AG10803 (cell line): Measurements from ENCODE around the gene XPO1.
A peak's percentile ranks its signal among the peaks of the same experiment; 100 is the strongest.

Experiments
- DNase-seq: peaks from one replicate; pipeline ENCODE4 v3.0.0; 2010; ENCODE audit warnings: low read depth
- H3K4me3 ChIP-seq: 2 replicates; pipeline ENCODE4 v1.5.1; 2011; ENCODE audit warnings: mild to moderate bottlenecking, low read length, control low read depth
- CTCF ChIP-seq: conservative IDR thresholded peaks from 2 replicates; pipeline ENCODE4 v1.5.1; 2011; ENCODE audit warnings: mild to moderate bottlenecking, low read length, control low read depth, inconsistent platforms

The XPO1 gene

DNA sequence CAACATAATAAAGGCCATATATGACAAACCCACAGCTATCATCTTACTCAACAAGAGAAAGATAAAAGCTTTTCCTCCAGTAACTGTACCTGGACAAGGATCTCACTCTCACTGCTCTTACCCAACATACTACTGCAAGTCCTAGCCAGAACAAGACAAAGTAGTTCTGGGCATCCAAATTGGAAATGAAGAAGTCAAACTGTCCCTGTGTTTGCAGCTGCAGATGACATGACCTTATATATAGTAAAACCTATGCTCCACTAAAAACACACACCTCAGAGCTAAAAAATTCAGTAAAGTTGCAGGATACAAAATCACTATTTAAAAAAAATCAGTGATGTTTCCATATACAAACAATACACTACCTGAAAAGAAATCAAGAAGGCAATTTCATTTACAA, 99.5 kb downstream of the XPO1 start:
- no peak for TF ChIP-seq CTCF
- H3K4me3 ChIP-seq = no peak overlapping the region
- DNase-seq = no peak

DNA sequence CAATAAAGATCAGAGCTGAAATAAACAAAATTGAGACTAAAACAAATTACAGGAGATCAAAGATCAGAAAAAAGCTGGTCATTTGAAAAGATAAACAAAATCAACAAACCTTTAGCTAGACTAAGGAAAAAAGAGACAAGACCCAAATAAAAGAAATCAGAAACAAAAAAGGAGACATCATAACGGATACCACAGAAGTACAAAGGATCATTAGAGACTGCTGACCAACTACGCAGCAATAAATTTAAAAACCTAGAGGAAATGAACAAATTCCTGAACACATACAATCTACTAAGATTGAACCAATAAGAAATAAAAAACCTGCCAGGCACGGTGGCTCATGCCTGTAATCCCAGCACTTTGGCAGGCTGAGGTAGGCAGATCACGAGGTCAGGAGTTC, 101.0 kb downstream of the XPO1 start:
- H3K4me3 ChIP-seq = no peak overlapping the region
- DNase-seq = no peak
- no peak for TF ChIP-seq CTCF

DNA sequence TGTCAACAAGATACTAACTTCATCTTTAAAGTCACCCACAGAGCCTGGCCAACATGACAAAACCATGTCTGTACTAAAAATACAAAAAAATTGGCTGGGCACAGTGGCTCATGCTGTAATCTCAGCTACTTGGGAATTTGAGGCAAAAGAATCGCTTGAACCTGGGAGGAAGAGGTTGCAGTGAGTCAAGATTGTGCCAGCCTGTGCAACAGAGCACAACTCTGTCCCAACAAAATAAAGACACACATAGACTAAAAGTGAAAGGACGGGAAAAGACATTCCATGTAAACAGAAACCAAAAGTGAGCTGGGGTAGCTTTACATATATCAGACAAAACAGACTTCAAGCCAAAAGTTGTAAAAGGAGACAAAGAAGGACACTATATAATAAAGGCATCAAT, 102.1 kb downstream of the XPO1 start:
- DNase-seq = no peak
- no peak overlapping the region for H3K4me3 ChIP-seq
- no peak for TF ChIP-seq CTCF

DNA sequence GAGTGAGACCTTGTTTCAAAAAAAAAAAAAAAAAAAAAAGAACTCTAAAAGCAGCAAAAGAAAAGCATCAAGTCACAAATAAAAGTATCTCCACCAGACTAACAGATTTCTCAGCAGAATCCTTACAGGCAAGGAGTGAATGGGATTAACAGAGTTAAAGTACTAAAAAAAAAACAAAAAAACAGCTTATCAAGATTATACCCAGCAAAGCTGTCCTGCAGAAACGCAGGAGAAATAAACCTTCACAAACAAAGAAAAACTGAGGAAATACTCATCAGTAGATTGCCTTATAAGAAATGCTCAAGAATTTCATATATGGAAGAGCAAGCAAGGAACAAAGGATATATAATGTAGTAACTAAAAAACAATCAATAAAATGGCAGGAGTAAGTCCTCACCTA, 102.9 kb downstream of the XPO1 start:
- TF ChIP-seq CTCF = no peak
- no peak for DNase-seq
- no peak overlapping the region for H3K4me3 ChIP-seq

GRCh38 chr2:61434314-61434713, 103.8 kb downstream of the XPO1 start:
- no peak for TF ChIP-seq CTCF
- H3K4me3 ChIP-seq = no peak overlapping the region
- peak; percentile 53 for DNase-seq

DNA sequence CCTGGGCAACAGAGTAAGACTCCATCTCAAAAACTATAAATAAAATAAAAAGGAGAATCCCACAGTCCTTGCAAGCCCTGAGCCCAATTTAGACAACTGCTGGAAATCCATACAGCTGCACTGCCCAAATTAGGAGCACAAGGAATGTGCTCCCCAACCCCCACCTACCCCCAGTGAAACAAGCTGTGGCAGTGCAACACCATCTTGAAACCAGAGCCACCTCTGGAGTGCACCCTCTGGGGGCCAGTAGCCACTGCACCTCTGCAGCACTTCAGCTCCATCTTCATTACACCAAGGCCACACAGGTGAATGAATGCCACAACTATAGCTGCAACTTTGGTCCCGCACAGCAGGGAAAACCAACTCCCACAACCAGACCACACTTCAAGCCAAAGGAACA, 104.5 kb downstream of the XPO1 start:
- no peak for TF ChIP-seq CTCF
- no peak for DNase-seq
- H3K4me3 ChIP-seq = no peak overlapping the region

DNA sequence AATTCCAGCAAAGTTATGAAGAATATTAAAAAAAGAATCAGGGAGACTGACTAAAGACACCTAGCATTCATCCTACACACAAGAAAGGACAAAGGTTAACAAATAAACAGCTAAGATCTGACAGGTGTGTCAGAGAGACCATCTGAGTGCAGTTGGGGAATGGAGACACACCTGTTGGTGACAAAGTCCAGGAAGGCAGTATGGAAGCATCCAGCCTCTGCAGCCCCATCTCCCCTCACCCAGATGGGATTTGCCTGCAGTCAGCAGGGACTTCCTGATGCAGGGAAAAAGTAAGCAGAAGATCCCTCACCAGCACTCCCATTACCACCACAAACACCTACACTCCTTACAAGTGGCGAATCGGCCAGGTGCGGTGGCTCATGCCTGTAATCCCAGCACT, 105.2 kb downstream of the XPO1 start:
- DNase-seq = no peak
- TF ChIP-seq CTCF = no peak
- no peak overlapping the region for H3K4me3 ChIP-seq
